Measurements from ENCODE around the gene DTNA. TPM values are rescaled to one million over a fixed set of nuclear protein-coding genes. Genes with fewer than 3 reads are reported as not detected.

The DTNA gene
- total RNA-seq: 12.6 and 19.1 TPM in 2 replicates

GRCh38 chr18:34709750-34710441, at the start of gene DTNA:
DTNA (plus strand) TSS chr18:34710298; CDS start chr18:34755977, 45,679 bp downstream.

